GM12891 (cell line): ENCODE results near the gene CRYM.

Source experiments
- PAX5 ChIP-seq: IDR thresholded peaks from 2 replicates; pipeline ENCODE4 v1.6.1; 2011; ENCODE audit warnings: low read length, moderate library complexity, mild to moderate bottlenecking; ENCODE audit not compliant: insufficient read depth, severe bottlenecking
- POLR2A ChIP-seq: IDR thresholded peaks from 2 replicates; pipeline ENCODE4 v1.6.1; 2011; ENCODE audit warnings: low read depth, low read length, control low read depth
- POLR2AphosphoS5 ChIP-seq: IDR thresholded peaks from 2 replicates; pipeline ENCODE4 v1.6.1; 2011; ENCODE audit warnings: low read depth, low read length, control low read depth
- POU2F2 ChIP-seq: IDR thresholded peaks from 2 replicates; pipeline ENCODE4 v1.6.1; 2011; ENCODE audit warnings: low read depth, mild to moderate bottlenecking, control low read depth, low read length, moderate library complexity
- SPI1 ChIP-seq: IDR thresholded peaks from 2 replicates; pipeline ENCODE4 v1.6.1; 2011; ENCODE audit warnings: low read depth, low read length, control low read depth
- TAF1 ChIP-seq: IDR thresholded peaks from 2 replicates; pipeline ENCODE4 v1.6.1; 2011; ENCODE audit warnings: low read depth, low read length, control low read depth

GRCh38 chr16:21242756-21243155 lies 35.3 kb downstream of the CRYM start:
- TF ChIP-seq POLR2AphosphoS5 (no peak), POLR2A (no peak), TAF1 (no peak), SPI1 (no peak), PAX5 (no peak), POU2F2 (no peak)
